BLaER1 treated with 17β-estradiol and CSF1 and Interleukin-3, amounts not matched to agents 10 nM and 100 nM (cell line): Measurements from ENCODE around the gene ARSG.
"Not testable (repeated sequence)": the region's sequence is repeated elsewhere in the genome, so short reads cannot be mapped to it uniquely, and the experiment has no call there.

ENCODE experiments used
- H3K27ac ChIP-seq, 11 experiments: shearing (Covaris generic); formaldehyde crosslinking; 2 replicates each; pipeline ENCODE4 v1.8.1; 2022
- H3K27me3 ChIP-seq, 11 experiments: shearing (Covaris generic); formaldehyde crosslinking; 2 replicates each; pipeline ENCODE4 v1.8.1; 2022
- H3K36me3 ChIP-seq, 11 experiments: shearing (Covaris generic); formaldehyde crosslinking; 2 replicates each; pipeline ENCODE4 v1.8.1; 2022
- H3K4me1 ChIP-seq, 10 experiments: shearing (Covaris generic); formaldehyde crosslinking; 2 replicates each; pipeline ENCODE4 v1.8.1; 2022
- H3K4me2 ChIP-seq, 11 experiments: shearing (Covaris generic); formaldehyde crosslinking; 2 replicates each; pipeline ENCODE4 v1.8.1; 2022
- H3K4me3 ChIP-seq, 10 experiments: shearing (Covaris generic); formaldehyde crosslinking; 2 replicates each; pipeline ENCODE4 v1.8.1; 2022
- H3K9ac ChIP-seq, 11 experiments: shearing (Covaris generic); formaldehyde crosslinking; 2 replicates each; pipeline ENCODE4 v1.8.1; 2022
- H3K9me3 ChIP-seq, 11 experiments: shearing (Covaris generic); formaldehyde crosslinking; replicated peaks in 1 of 11; 2 replicates each; pipeline ENCODE4 v1.8.1; 2022
- H4K20me1 ChIP-seq, 11 experiments: shearing (Covaris generic); formaldehyde crosslinking; 2 replicates each; pipeline ENCODE4 v1.8.1; 2022
- Cebpa-rat ChIP-seq, 11 experiments: shearing (Covaris generic); IDR thresholded peaks; 2 replicates each; pipeline ENCODE4 v1.8.1; 2022

ARSG gene

GRCh38 chr17:68255151-68255550 is 36.1 kb upstream of the ARSG start:
- Histone ChIP-seq H3K4me1 (peaks cover 77 to 99% (median 88%) of the 10 kb centered on the region in 10 experiments), H3K4me3 (peak overlapping the region in 6 of 10 experiments; percentile 3 to 33 (median 20); a peak in 2 of 20 replicates)

GRCh38 chr17:68255731-68256538 is 35.4 kb upstream of the ARSG start:
- peak overlapping the region; percentile 65 to 90 (median 85) for H3K4me2 ChIP-seq
- H3K27me3 ChIP-seq = peaks cover 0 to 9% (median 0%) of the 10 kb centered on the region in 11 experiments; a peak in 4 of 22 replicates
- H4K20me1 ChIP-seq = 0 out of 22 replicates have a peak, but pooled peaks cover 0 to 6% (median 0%) of the 10 kb centered on the region in 11 experiments
- peak overlapping the region; percentile 18 to 96 (median 85); a peak in 20 of 22 replicates for H3K27ac ChIP-seq
- H3K9ac ChIP-seq = peak overlapping the region in 9 of 11 experiments; percentile 39 to 84 (median 50); a peak in 18 of 22 replicates
- peak overlapping the region in 7 of 10 experiments; percentile 3 to 33 (median 20); a peak in 6 of 20 replicates for H3K4me3 ChIP-seq
- peaks cover 6 to 47% (median 21%) of the 10 kb centered on the region in 11 experiments; a peak in 18 of 22 replicates for H3K36me3 ChIP-seq
- TF ChIP-seq Cebpa-rat (IDR thresholded peaks at IDR 0.05) = no peak
- H3K4me1 ChIP-seq = peaks cover 72 to 99% (median 92%) of the 10 kb centered on the region in 10 experiments
- no peaks in the 10 kb centered on the region; a peak in 1 of 22 replicates for H3K9me3 ChIP-seq

More at GRCh38 chr17:68255151-68255550, 36.1 kb upstream of the ARSG start:
- no peak for TF ChIP-seq Cebpa-rat (IDR thresholded peaks at IDR 0.05)
- Histone ChIP-seq H3K36me3 (peaks cover 6 to 50% (median 23%) of the 10 kb centered on the region in 11 experiments; a peak in 18 of 22 replicates), H3K27me3 (peaks cover 0 to 9% (median 0%) of the 10 kb centered on the region in 11 experiments; a peak in 4 of 22 replicates), H3K4me2 (peak overlapping the region; percentile 65 to 90 (median 85)), H3K27ac (peak overlapping the region in 10 of 11 experiments; percentile 42 to 96 (median 87); a peak in 19 of 22 replicates), H4K20me1 (0 out of 22 replicates have a peak, but pooled peaks cover 0 to 6% (median 0%) of the 10 kb centered on the region in 11 experiments), H3K9ac (peak overlapping the region in 8 of 11 experiments; percentile 26 to 84 (median 56); a peak in 15 of 22 replicates), H3K9me3 (no peaks in the 10 kb centered on the region)

GRCh38 chr17:68256701-68257100 is 34.6 kb upstream of the ARSG start:
- peaks cover 5 to 39% (median 14%) of the 10 kb centered on the region in 11 experiments; a peak in 15 of 22 replicates for H3K36me3 ChIP-seq
- H3K9me3 ChIP-seq, H3K27me3 ChIP-seq, H4K20me1 ChIP-seq: not testable (repeated sequence)
- peak overlapping the region; percentile 65 to 90 (median 85) for H3K4me2 ChIP-seq
- peaks cover 72 to 99% (median 96%) of the 10 kb centered on the region in 10 experiments for H3K4me1 ChIP-seq
- peak overlapping the region in 8 of 11 experiments; percentile 69 to 96 (median 91); a peak in 16 of 22 replicates for H3K27ac ChIP-seq
- peak overlapping the region in 5 of 11 experiments; percentile 47 to 84 (median 73); a peak in 12 of 22 replicates for H3K9ac ChIP-seq
- H3K4me3 ChIP-seq = 0 out of 20 replicates have a peak overlapping the region, but pooled peaks of 1 of the 10 experiments have one; percentile 19

GRCh38 chr17:68257934-68258333 is 33.4 kb upstream of the ARSG start:
- Histone ChIP-seq H3K9ac (peak overlapping the region in 6 of 11 experiments; percentile 26 to 84 (median 77); a peak in 9 of 22 replicates), H3K27ac (peak overlapping the region in 8 of 11 experiments; percentile 78 to 96 (median 91); a peak in 17 of 22 replicates), H3K27me3 (peaks cover 0 to 9% (median 0%) of the 10 kb centered on the region in 11 experiments; a peak in 4 of 22 replicates), H4K20me1 (0 out of 22 replicates have a peak, but pooled peaks cover 0 to 6% (median 0%) of the 10 kb centered on the region in 11 experiments), H3K4me3 (no peak overlapping the region), H3K4me1 (peaks cover 76 to 99% (median 97%) of the 10 kb centered on the region in 10 experiments), H3K9me3 (no peaks in the 10 kb centered on the region; a peak in 1 of 22 replicates), H3K36me3 (peaks cover 0 to 27% (median 6%) of the 10 kb centered on the region in 11 experiments; a peak in 11 of 22 replicates), H3K4me2 (peak overlapping the region; percentile 65 to 90 (median 85); a peak in 21 of 22 replicates)
- TF ChIP-seq Cebpa-rat (IDR thresholded peaks at IDR 0.05) = no peak

GRCh38 chr17:68258890-68259647 is 32.2 kb upstream of the ARSG start:
- H3K4me3 ChIP-seq, H3K27me3 ChIP-seq, H3K9me3 ChIP-seq, H4K20me1 ChIP-seq: not testable (repeated sequence)
- Histone ChIP-seq H3K4me2 (peak overlapping the region; percentile 65 to 90 (median 85)), H3K27ac (peak overlapping the region; percentile 48 to 96 (median 85)), H3K9ac (peak overlapping the region; percentile 54 to 84 (median 74); a peak in 21 of 22 replicates), H3K4me1 (peaks cover 69 to 99% (median 95%) of the 10 kb centered on the region in 10 experiments), H3K36me3 (peaks cover 0 to 21% (median 6%) of the 10 kb centered on the region in 11 experiments; a peak in 11 of 22 replicates)

- Histone ChIP-seq H3K4me2 (peak overlapping the region; percentile 49 to 90 (median 72)), H3K9ac (peak overlapping the region in 9 of 11 experiments; percentile 15 to 84 (median 67); a peak in 11 of 22 replicates), H3K4me1 (peaks cover 64 to 99% (median 90%) of the 10 kb centered on the region in 10 experiments), H3K36me3 (peaks cover 0 to 16% (median 4%) of the 10 kb centered on the region in 11 experiments; a peak in 10 of 22 replicates), H3K27ac (peak overlapping the region; percentile 32 to 96 (median 85); a peak in 21 of 22 replicates)
- H4K20me1 ChIP-seq, H3K9me3 ChIP-seq, H3K27me3 ChIP-seq, H3K4me3 ChIP-seq: not testable (repeated sequence)
Observed at GRCh38 chr17:68259648-68259951, 31.7 kb upstream of the ARSG start.

- H4K20me1 ChIP-seq = 0 out of 22 replicates have a peak, but pooled peaks cover 0 to 5% (median 0%) of the 10 kb centered on the region in 11 experiments
- H3K27ac ChIP-seq = peak overlapping the region in 7 of 11 experiments; percentile 8 to 96 (median 93); a peak in 12 of 22 replicates
- peak overlapping the region; percentile 49 to 90 (median 72); a peak in 20 of 22 replicates for H3K4me2 ChIP-seq
- H3K36me3 ChIP-seq = peaks cover 0 to 10% (median 4%) of the 10 kb centered on the region in 11 experiments; a peak in 9 of 22 replicates
- H3K9ac ChIP-seq = peak overlapping the region in 5 of 11 experiments; percentile 45 to 84 (median 74); a peak in 6 of 22 replicates
- H3K27me3 ChIP-seq = no peaks in the 10 kb centered on the region
- no peak overlapping the region for H3K4me3 ChIP-seq
- peaks cover 58 to 99% (median 87%) of the 10 kb centered on the region in 10 experiments for H3K4me1 ChIP-seq
- H3K9me3 ChIP-seq = no peaks in the 10 kb centered on the region; a peak in 1 of 22 replicates
- TF ChIP-seq Cebpa-rat (IDR thresholded peaks at IDR 0.05) = no peak
Observed at GRCh38 chr17:68260051-68260762, 31.1 kb upstream of the ARSG start.

GRCh38 chr17:68262467-68262866 is 28.8 kb upstream of the ARSG start:
- H3K9ac ChIP-seq = peak overlapping the region in 7 of 11 experiments; percentile 9 to 57 (median 26); a peak in 7 of 22 replicates

GRCh38 chr17:68263101-68263681 is 28.1 kb upstream of the ARSG start:
- not testable (repeated sequence) for H4K20me1 ChIP-seq, H3K4me3 ChIP-seq, H3K27me3 ChIP-seq, H3K9me3 ChIP-seq
- Histone ChIP-seq H3K4me1 (peaks cover 28 to 77% (median 64%) of the 10 kb centered on the region in 10 experiments), H3K27ac (peak overlapping the region in 7 of 11 experiments; percentile 30 to 96 (median 45); a peak in 11 of 22 replicates), H3K9ac (peak overlapping the region in 5 of 11 experiments; percentile 17 to 58 (median 41); a peak in 6 of 22 replicates), H3K4me2 (peak overlapping the region; percentile 40 to 88 (median 58); a peak in 21 of 22 replicates), H3K36me3 (peaks cover 0 to 18% (median 0%) of the 10 kb centered on the region in 11 experiments; a peak in 6 of 22 replicates)

More at GRCh38 chr17:68262467-68262866, 28.8 kb upstream of the ARSG start:
- H3K4me3 ChIP-seq, H3K9me3 ChIP-seq, H4K20me1 ChIP-seq, H3K27me3 ChIP-seq: not testable (repeated sequence)
- Histone ChIP-seq H3K4me1 (peaks cover 35 to 84% (median 71%) of the 10 kb centered on the region in 10 experiments), H3K36me3 (peaks cover 0 to 13% (median 0%) of the 10 kb centered on the region in 11 experiments; a peak in 9 of 22 replicates), H3K4me2 (peak overlapping the region; percentile 31 to 88 (median 58); a peak in 20 of 22 replicates), H3K27ac (peak overlapping the region in 6 of 11 experiments; percentile 29 to 96 (median 48); a peak in 10 of 22 replicates)

- Histone ChIP-seq H3K36me3 (peaks cover 0 to 37% (median 13%) of the 10 kb centered on the region in 11 experiments; a peak in 16 of 22 replicates), H3K4me1 (peaks cover 9 to 51% (median 44%) of the 10 kb centered on the region in 10 experiments), H3K4me2 (peak overlapping the region in 7 of 11 experiments; percentile 24 to 63 (median 47); a peak in 6 of 22 replicates)
- not testable (repeated sequence) for H3K9ac ChIP-seq, H3K4me3 ChIP-seq, H3K27me3 ChIP-seq, H3K27ac ChIP-seq, H4K20me1 ChIP-seq, H3K9me3 ChIP-seq
Observed at GRCh38 chr17:68265833-68266232, 25.5 kb upstream of the ARSG start.
